Measurements from ENCODE around the gene PLA2G4F. TPM values are rescaled to one million over a fixed set of nuclear protein-coding genes. Genes with fewer than 3 reads are reported as not detected.

The PLA2G4F gene
- total RNA-seq, 1 donor from 2014 or later = 104 TPM

DNA sequence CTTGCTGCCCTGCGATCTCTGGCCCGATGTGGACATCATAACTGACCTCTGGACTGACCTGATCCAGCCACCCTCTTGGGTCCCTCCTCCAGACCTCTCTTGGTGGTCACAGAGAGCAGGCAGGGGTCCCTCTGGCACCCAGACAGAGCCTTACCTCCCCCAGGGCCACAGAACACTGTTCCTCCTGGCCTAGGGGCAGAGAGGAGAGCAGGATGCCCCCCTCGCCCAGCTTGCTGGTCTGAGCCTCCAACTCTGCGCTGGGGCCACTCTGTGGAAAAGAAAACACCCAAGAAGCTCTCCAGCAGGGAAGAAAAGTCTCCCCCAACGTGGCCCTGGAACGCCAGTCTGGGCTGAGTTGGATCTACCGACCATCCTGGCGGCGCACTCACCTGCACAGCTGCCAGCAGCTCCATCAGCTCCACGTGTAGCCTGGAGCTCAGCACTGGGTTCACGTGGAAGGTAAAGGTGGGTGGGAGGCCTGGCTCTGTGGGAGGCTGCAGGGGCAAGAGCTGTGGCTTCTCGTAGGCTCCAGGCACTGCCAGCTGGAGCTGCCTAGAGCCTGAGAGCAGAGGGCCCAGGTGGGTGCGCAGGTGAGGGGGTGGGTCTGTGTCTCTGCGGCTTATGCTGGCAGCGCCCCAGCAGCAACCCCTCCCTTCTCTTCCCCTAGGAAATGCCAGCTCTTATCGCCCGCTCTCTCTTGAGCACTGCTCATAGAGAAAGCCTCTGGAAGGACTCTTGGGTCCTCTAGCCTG lies 6.0 kb downstream of the PLA2G4F start:
- no peaks in the 10 kb centered on the region for H3K27me3 ChIP-seq
- TF ChIP-seq, protein P1, sequence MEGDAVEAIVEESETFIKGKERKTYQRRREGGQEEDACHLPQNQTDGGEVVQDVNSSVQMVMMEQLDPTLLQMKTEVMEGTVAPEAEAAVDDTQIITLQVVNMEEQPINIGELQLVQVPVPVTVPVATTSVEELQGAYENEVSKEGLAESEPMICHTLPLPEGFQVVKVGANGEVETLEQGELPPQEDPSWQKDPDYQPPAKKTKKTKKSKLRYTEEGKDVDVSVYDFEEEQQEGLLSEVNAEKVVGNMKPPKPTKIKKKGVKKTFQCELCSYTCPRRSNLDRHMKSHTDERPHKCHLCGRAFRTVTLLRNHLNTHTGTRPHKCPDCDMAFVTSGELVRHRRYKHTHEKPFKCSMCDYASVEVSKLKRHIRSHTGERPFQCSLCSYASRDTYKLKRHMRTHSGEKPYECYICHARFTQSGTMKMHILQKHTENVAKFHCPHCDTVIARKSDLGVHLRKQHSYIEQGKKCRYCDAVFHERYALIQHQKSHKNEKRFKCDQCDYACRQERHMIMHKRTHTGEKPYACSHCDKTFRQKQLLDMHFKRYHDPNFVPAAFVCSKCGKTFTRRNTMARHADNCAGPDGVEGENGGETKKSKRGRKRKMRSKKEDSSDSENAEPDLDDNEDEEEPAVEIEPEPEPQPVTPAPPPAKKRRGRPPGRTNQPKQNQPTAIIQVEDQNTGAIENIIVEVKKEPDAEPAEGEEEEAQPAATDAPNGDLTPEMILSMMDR (IDR thresholded peaks at IDR 0.05) = no peak
- H3K4me3 ChIP-seq = no peak overlapping the region
- no peaks in the 10 kb centered on the region for H3K9me3 ChIP-seq
- no peak for ATAC-seq
- intact Hi-C loops (cut with DNase I) = no loop called here
- no peak overlapping the region for H3K27ac ChIP-seq
- no peaks in the 10 kb centered on the region for H3K36me3 ChIP-seq
- no peak for DNase-seq
- H3K4me1 ChIP-seq = peaks cover 16% of the 10 kb centered on the region

DNA sequence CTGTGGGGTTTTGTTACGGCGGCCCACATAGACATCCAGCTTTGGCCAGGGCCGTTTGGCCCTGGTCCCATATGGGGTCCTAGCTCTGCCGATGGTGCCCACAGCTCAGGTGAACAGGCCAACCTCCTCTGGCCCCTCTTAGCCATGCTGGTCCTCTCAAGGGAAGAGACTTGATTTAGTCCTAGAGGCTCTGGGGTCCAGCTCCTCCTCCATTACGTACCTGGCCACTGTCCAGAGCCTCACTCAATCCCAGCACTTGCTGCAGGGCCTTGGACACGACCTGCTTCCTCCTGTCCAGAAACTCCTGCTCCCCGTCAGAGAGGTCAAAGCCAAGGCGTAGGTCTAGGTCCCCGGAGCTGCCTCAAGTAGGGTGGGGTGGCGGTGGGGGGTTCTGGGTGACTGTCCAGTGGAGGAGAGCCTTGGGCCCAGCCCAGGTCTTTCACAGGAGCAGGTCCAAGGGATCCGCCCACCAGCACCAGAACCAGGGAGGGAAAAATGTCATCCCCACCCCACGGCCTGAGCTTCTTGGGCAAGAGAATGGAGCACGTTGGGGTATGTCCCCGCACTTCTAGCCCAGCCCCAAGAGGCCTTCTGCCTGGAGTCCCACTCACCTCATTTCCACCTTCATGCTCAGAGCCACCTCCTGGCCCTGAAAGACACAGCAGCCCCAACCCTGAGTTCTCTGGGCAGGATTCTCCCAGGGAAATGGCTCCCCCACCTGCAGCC lies 6.8 kb downstream of the PLA2G4F start:
- Histone ChIP-seq H3K27ac (no peak overlapping the region), H3K4me3 (no peak overlapping the region), H3K36me3 (no peaks in the 10 kb centered on the region), H3K27me3 (no peaks in the 10 kb centered on the region), H3K4me1 (peaks cover 16% of the 10 kb centered on the region), H3K9me3 (no peaks in the 10 kb centered on the region)
- TF ChIP-seq, protein P1 (IDR thresholded peaks at IDR 0.05) = no peak
- intact Hi-C loops (cut with DNase I) = no loop called here
- ATAC-seq (no peak), DNase-seq (peak; percentile 66)

DNA sequence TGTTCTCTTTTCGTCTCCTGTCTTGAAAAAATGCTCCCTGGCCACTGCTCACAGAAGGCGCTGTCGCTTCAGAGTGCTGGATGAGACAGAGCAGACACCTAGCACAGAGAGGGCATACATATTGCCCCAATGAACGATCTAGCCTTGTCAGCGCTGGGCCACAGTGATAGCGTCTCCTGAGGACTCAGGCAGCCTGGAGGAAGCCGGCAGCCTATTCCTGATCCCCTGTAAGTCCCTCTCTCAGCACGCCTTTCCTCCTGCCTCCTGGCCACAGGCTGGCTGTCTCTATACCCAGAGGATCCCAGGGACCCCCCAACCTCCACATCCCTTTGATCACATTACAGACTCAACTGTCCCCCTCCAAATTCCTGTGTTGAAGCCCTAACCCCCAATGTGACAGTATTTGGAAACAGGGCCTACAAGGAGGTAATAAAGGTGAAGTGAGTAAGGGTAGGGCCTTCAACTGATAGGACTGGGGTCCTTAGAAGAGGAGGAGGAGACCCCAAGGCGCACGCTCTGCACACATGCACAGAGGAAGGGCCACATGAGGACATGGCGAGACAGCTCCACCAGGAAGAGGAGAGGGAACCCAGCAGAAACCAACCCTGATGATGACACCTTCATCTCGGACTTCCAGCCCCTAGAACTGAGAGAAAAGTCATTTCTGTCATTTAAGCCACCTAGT lies 7.5 kb downstream of the PLA2G4F start:
- DNase-seq = peak; percentile 55

DNA sequence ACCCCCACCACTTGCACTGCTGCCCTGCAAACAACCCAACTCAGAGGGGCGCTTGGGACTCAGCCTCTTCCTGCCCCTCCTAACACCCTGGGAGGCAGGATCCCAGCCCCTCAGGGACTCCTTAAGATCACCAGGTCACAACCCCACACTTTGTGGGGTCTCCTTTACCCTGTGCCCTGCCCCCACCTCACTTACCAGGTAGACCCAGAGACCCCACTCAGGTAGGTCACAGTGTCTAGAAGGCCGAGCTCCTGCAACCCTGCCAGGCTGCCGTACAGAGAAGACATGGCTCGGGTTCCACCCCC lies 9.1 kb downstream of the PLA2G4F start:
- Histone ChIP-seq H3K27ac (no peak overlapping the region), H3K27me3 (no peaks in the 10 kb centered on the region), H3K9me3 (no peaks in the 10 kb centered on the region), H3K4me1 (peaks cover 10% of the 10 kb centered on the region), H3K4me3 (no peak overlapping the region), H3K36me3 (no peaks in the 10 kb centered on the region)
- DNase-seq (peak; percentile 53), ATAC-seq (no peak)
- TF ChIP-seq, protein P1 (IDR thresholded peaks at IDR 0.05) = no peak
- intact Hi-C loops (cut with DNase I) = no loop called here

More for the DNA sequence above, 7.5 kb downstream of the PLA2G4F start:
- H3K9me3 ChIP-seq = no peaks in the 10 kb centered on the region
- intact Hi-C loops (cut with DNase I) = no loop called here
- TF ChIP-seq, protein P1 (IDR thresholded peaks at IDR 0.05) = no peak
- H3K4me3 ChIP-seq = no peak overlapping the region
- H3K4me1 ChIP-seq = peaks cover 16% of the 10 kb centered on the region
- no peaks in the 10 kb centered on the region for H3K36me3 ChIP-seq
- ATAC-seq = no peak
- H3K27ac ChIP-seq = no peak overlapping the region
- no peaks in the 10 kb centered on the region for H3K27me3 ChIP-seq

DNA sequence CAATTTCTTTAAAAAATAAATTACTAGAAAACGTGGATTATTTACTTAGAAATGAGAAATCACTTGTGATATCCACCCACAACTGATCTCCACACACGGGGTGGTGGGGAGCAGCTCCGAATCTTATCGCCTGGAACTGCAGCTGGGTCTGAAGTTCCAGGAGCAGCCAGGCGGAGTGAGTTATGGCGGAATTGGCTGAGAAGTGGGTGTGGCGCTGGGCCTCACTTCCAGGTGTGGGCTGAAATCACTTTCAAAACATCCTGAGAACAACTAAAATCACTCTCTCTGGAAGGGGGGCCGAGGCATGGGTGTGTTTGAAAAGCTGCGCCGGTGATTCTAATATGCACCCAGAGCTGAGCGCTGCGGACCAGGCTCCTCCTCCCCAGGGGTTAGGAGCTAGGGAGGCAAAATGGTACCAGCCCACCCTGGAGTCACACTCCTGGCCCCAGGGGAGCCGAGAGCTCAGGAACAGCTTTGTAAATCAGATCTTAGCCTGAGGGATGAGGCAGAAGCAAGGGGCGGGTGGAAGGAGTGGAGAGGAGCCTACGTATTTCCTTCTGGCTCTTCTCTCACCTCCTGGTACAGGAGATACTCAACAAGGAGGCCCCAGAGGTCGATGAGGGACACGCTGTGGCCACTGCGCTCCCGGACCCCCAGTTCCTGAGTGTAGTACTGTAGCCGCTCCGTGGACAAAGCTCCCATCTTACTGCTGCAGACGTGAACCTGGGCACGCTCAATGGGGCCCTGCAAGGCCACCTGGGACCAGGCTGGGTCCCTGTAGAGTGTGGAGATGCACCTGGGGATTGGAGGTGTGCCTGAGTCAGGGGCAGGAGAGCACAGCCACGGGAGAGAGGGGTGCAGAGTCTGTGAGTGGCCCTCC lies 9.6 kb downstream of the PLA2G4F start:
- intact Hi-C loops (cut with DNase I) = no loop called here
- peaks cover 8% of the 10 kb centered on the region for H3K4me1 ChIP-seq
- TF ChIP-seq, protein P1 (IDR thresholded peaks at IDR 0.05) = no peak

More for the DNA sequence above, 9.6 kb downstream of the PLA2G4F start:
- DNase-seq (peak; percentile 43), ATAC-seq (no peak)
- Histone ChIP-seq H3K36me3 (no peaks in the 10 kb centered on the region), H3K9me3 (no peaks in the 10 kb centered on the region), H3K27ac (no peak overlapping the region), H3K27me3 (no peaks in the 10 kb centered on the region), H3K4me3 (no peak overlapping the region)

Measured in upper lobe of right lung (tissue), 1 donor.